ENCODE data around the gene C19orf33.

DNA sequence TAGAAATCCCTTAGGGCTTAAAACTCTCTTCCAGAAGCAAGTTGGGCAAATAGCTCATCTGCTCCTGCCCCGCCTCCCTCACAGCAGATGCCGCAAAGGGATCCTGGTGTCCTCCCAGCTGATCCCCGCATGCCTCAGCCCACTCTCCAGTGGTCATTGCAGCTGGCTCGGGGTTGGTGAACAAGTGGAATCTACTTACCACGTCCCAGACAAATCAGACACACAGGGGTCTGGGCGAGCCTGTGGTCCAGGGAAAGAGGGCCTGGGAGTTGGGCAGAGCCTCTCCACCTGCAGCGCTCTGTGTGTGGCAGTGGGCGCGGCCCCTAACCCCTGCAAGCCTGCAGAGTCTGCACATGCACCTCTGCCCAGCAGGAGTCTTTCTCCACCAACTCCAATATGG is 10.8 kb upstream of the C19orf33 start:
- TF ChIP-seq FOXK2 (IDR thresholded peaks at IDR 0.05): no peak
- no peak for TF ChIP-seq ZNF384 (IDR thresholded peaks at IDR 0.05)
- TF ChIP-seq BHLHE40 (IDR thresholded peaks at IDR 0.05; ENCODE audit: borderline replicate concordance): no peak
- no peak for TF ChIP-seq FOXM1 (IDR thresholded peaks at IDR 0.05; ENCODE audit: borderline replicate concordance)
